GM20000 (cell line): Measurements from ENCODE around the gene SCAMP4.

Experiments used
- DNase-seq: peaks from one replicate; pipeline ENCODE4 v3.0.0; 2012; ENCODE audit warnings: low spot score
- CTCF ChIP-seq: IDR thresholded peaks from 2 replicates; pipeline ENCODE4 v1.5.1; 2012; ENCODE audit warnings: mild to moderate bottlenecking, control low read depth; ENCODE audit errors: extremely low read depth, missing control alignments

The SCAMP4 gene

GRCh38 chr19:1859331-1859781 is 45.8 kb upstream of the SCAMP4 start:
- no peak for TF ChIP-seq CTCF
- no peak for DNase-seq

GRCh38 chr19:1860042-1860775 is 45.0 kb upstream of the SCAMP4 start:
- no peak for DNase-seq
- no peak for TF ChIP-seq CTCF

DNA sequence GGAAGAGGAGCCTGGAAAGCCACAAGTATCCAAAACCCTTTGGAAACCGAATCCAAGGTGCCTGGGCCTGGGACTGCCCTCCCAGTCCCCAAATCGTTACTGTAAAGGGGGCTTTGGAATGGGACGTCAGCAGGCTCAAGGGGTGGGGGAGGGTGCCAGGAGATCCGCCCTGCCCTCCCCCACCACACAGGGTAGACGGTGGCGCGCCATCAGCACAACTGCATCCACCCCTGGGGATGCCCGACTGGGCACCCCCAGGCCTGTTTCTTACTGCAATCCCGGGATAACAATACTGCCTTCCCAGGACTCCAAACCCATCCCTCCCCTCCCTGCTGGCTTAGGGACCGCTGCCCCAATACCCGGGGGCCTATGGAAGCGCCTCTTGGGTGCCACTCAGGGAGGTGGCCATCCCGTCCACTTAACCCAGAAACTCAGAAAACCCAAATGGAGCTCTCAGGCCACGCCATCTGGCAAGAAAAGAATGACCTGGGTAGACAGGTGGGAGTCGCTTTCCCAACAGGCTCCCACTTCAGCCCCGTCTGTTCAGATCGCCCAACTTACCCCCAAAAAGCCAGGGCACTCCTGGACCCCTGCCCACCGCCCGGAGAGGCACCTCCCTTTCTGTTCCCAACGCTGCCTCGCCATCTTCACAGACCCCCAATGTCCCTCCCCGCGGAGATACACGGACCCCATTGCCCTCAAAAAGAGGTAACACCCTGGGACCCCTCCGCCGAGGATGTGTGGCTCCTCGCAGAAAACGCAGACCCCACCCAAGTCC is 44.2 kb upstream of the SCAMP4 start:
- DNase-seq: no peak
- no peak for TF ChIP-seq CTCF

- no peak for TF ChIP-seq CTCF
- no peak for DNase-seq
Measured at GRCh38 chr19:1861599-1862031, 43.6 kb upstream of the SCAMP4 start.

DNA sequence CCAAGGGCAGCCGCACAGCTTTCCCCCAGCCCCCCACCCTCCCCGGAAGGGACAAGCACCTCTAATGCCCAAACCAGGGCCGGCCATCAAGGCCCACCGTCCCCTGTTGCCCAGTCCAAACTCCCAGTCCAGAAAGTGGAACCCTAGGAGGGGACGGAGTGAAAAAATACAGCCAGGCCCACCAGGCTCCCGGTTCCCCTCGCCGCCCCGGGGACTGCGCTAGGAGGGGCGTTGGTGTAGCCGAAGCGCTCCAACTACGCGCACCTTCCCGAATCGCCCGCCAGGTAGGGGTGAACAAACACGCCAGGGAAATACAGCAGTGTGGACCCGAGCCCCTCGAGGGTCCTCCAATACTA is 43.2 kb upstream of the SCAMP4 start:
- no peak for DNase-seq
- TF ChIP-seq CTCF: no peak

GRCh38 chr19:1862424-1863327 is 42.5 kb upstream of the SCAMP4 start:
- DNase-seq: peak; percentile 88
- no peak for TF ChIP-seq CTCF
